Colon (tissue), 2 donors: ENCODE data around the gene CYP2W1.
"Not testable (repeated sequence)": the region's sequence is repeated elsewhere in the genome, so short reads cannot be mapped to it uniquely, and the experiment has no call there.

Experiments
- FAIRE-seq: peaks from 2 replicates; lab custom pipeline; 2012; peaks lifted over from hg19 to GRCh38; lab: Jason Lieb, UNC
- donor health status: control.
- donor health status: control.

The CYP2W1 gene

GRCh38 chr7:951881-952547, 31.0 kb upstream of the CYP2W1 start:
- no peak for FAIRE-seq

GRCh38 chr7:952548-953441, 30.2 kb upstream of the CYP2W1 start:
- no peak for FAIRE-seq

- no peak for FAIRE-seq
Measured at GRCh38 chr7:953547-954327, 29.2 kb upstream of the CYP2W1 start.

GRCh38 chr7:954330-955238, 28.4 kb upstream of the CYP2W1 start, which contains the start of gene ADAP1:
Gene ADAP1, minus strand, starts transcription at chr7:954680. Its CDS starts 203 bp downstream, at chr7:954477.
- FAIRE-seq: no peak

- no peak for FAIRE-seq
Measured at GRCh38 chr7:956031-956430, 26.9 kb upstream of the CYP2W1 start.

- no peak for FAIRE-seq
Measured at GRCh38 chr7:957418-958220, 25.4 kb upstream of the CYP2W1 start.

- no peak for FAIRE-seq
Measured at GRCh38 chr7:958221-959200, 24.5 kb upstream of the CYP2W1 start.

- FAIRE-seq: no peak
Measured at GRCh38 chr7:959271-959670, 23.7 kb upstream of the CYP2W1 start.

GRCh38 chr7:959740-960139, 23.2 kb upstream of the CYP2W1 start:
- not testable (repeated sequence) for FAIRE-seq

GRCh38 chr7:960269-960871, 22.6 kb upstream of the CYP2W1 start:
- no peak for FAIRE-seq

- FAIRE-seq: not testable (repeated sequence)
Measured at GRCh38 chr7:960972-961371, 22.0 kb upstream of the CYP2W1 start.

- no peak for FAIRE-seq
Measured at GRCh38 chr7:961546-962400, 21.2 kb upstream of the CYP2W1 start.

GRCh38 chr7:962401-963081, 20.4 kb upstream of the CYP2W1 start:
- FAIRE-seq: no peak

- FAIRE-seq: no peak
Measured at GRCh38 chr7:963236-964078, 19.5 kb upstream of the CYP2W1 start.

- FAIRE-seq: no peak
Measured at GRCh38 chr7:964401-965231, 18.4 kb upstream of the CYP2W1 start.
